ENCODE results near the gene PGLYRP2. TPM values are rescaled to one million over a fixed set of nuclear protein-coding genes. Genes with fewer than 3 reads are reported as not detected.
A peak's percentile ranks its signal among the peaks of the same experiment; 100 is the strongest.

Gene PGLYRP2
- total and polyA plus RNA-seq, 2 experiments from 2014 or later = not detected

DNA sequence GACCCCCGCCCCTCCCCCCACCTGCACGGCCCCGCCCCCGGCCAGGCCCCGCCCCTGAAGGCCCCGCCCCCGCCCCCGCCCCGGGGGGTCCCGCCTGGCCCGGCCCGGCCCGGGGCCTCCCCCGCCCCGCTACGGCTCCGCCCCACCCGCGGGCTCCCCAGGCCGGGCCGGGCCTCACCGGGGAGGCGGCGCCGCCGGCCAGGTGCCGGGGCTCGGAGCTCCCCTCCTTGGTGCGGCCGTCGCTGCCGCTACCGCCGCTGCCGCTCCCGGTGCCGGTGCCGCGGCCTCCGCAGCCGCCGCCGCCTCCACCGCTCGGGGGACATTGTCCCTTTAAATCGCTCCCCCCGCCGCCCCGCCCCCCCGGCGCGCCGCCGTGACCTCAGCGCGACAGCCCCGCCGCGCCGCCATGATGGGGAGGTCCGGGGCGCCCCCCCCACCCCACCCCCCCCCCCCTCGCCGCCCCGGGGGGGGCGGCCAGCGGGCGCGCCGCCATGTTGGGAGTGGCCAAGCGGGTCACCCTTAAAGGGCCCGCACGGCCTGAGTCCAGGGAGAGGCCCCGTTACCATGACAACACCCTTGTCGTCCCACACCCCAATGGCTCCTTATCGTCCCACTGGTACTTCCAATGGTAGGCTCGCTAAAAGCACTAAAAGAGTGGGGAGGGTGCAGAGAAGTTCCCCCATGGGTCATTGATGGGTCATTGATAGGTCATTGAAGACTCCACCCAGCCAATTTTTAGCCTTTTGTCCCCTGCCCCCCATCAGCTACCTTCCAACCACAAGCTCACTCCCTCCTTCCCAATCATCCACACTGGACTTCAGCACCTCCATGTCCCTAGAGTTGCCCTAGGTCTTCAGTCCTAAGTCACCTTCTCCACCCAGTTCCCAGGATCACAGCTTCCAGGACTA, 29.4 kb downstream of the PGLYRP2 start, which contains the start of gene WIZ:
TSS of gene WIZ (minus strand) at position 337 of the 908 bp plus-strand sequence. CDS start 1,649 bp downstream, outside the sequence.
- Histone ChIP-seq H3K36me3 (no peaks in the 10 kb centered on the region), H3K27me3 (peaks cover 12% of the 10 kb centered on the region), H3K4me3 (peak within 1 kb of the TSS; percentile 87), H3K4me1 (ENCODE audit: low read depth) (no peaks in the 10 kb centered on the region), H3K27ac (no peak within 1 kb of the TSS), H3K9me3 (ENCODE audit: low read depth) (no peaks in the 10 kb centered on the region)
- TF ChIP-seq, protein P1, sequence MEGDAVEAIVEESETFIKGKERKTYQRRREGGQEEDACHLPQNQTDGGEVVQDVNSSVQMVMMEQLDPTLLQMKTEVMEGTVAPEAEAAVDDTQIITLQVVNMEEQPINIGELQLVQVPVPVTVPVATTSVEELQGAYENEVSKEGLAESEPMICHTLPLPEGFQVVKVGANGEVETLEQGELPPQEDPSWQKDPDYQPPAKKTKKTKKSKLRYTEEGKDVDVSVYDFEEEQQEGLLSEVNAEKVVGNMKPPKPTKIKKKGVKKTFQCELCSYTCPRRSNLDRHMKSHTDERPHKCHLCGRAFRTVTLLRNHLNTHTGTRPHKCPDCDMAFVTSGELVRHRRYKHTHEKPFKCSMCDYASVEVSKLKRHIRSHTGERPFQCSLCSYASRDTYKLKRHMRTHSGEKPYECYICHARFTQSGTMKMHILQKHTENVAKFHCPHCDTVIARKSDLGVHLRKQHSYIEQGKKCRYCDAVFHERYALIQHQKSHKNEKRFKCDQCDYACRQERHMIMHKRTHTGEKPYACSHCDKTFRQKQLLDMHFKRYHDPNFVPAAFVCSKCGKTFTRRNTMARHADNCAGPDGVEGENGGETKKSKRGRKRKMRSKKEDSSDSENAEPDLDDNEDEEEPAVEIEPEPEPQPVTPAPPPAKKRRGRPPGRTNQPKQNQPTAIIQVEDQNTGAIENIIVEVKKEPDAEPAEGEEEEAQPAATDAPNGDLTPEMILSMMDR (IDR thresholded peaks at IDR 0.05; ENCODE audit: low read depth, low read length) = no peak
- peak; percentile 85 to 87 for DNase-seq (ENCODE audit: low read depth in 1 of 2, low spot score in 1 of 2)

DNA sequence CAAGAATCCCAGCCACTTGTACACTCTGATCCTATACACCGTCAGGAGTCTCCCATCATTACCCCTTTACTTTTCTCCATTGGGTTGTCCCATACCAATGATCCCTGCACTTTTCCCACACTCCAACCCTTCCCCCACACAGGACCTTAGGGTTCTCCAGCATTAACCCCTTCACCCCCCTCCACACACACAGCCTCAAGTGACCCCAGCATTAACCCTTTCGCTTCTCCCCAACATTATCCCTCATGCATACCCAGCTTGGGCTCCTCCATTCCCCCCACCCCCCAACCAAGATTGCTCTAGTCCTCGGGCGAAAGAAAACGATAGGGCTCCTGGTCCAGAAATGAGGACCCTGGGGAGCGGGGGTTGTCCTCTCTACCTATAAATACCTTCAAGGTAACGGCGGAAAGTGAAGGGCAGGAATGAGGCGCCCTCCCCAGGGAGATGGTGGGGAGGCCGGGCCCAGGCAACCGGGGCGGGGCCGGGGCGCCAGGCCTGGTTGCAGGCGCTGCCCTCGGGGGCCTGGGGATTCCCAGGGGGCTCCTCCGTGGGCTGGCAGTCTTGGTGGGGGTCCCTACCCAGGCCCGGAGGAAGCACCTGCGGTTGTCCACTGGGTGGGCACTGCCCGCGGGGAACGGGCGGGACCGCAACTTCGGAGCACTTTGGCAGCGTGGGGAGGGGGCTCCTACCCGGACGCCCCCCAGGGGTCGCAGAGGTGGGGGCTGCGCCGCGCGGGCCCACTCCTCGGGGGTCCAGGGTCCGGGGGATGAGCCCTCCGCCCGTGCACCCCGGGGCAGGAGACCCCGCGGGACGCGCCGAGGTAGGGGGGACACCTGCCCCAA, 30.3 kb downstream of the PGLYRP2 start:
- Histone ChIP-seq H3K27me3 (peaks cover 3% of the 10 kb centered on the region), H3K27ac (no peak overlapping the region), H3K9me3 (ENCODE audit: low read depth) (no peaks in the 10 kb centered on the region), H3K4me1 (ENCODE audit: low read depth) (no peaks in the 10 kb centered on the region), H3K4me3 (peak overlapping the region; percentile 87), H3K36me3 (no peaks in the 10 kb centered on the region)
- TF ChIP-seq, protein P1 (IDR thresholded peaks at IDR 0.05; ENCODE audit: low read depth, low read length) = no peak
- peak; percentile 39 to 46 for DNase-seq (ENCODE audit: low read depth in 1 of 2, low spot score in 1 of 2)

DNA sequence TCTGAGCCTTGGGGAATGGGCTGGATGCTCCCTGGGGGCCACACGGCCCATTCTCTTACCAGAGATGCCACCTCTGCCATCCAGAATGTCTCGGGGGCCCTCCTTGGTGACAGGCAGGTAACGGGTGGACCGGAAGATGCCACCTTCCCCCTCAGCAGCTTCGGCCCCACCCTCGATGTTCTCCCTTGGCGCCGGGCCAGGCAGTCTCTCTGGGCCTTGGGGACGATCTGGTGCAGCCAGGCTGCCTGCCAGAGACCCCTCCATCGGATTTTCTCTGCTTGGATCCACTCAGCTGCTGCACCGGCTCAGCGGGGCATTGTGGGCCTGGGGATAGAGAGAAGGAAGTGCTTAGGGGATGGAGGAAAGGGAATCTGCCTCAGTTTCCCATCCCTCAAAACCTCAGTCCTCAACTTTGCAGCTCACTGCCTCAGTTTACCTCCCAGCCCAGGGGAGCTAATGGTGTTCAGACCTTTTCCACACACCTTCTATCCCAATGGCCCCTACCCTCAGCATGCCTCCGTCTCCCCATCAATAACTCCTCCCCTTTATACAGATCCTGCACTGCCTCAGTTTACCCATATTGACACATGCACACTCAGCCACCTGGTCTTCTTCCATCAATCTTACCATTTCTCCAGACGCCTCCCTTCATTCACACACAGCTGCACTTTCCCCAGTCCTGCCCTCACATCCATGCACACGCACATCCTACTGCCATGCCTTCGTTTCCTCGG, 31.1 kb downstream of the PGLYRP2 start:
- Histone ChIP-seq H3K4me1 (ENCODE audit: low read depth) (no peaks in the 10 kb centered on the region), H3K27ac (no peak overlapping the region), H3K36me3 (no peaks in the 10 kb centered on the region), H3K4me3 (no peak overlapping the region), H3K9me3 (ENCODE audit: low read depth) (no peaks in the 10 kb centered on the region), H3K27me3 (no peaks in the 10 kb centered on the region)
- TF ChIP-seq, protein P1 (IDR thresholded peaks at IDR 0.05; ENCODE audit: low read depth, low read length) = no peak
- no peak for DNase-seq (ENCODE audit: low read depth in 1 of 2, low spot score in 1 of 2)

DNA sequence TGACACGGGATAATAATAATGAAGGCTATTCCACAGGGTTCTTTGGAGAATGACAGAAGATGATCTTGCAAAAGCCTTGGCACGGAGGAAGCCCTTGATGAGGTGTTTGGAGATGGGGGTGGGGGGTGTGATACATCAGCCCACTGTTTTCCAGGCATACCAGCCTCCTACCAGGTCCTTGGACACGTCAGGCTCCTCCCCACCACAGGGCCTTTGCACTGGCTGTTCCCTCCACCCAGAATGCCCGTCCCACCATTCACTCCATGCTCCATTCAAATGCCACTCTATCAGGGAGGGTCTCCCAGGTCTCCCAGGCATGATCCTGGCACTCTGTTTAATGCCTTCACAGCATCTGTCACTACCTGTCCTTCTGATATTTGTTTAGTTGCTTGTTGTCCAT, 32.2 kb downstream of the PGLYRP2 start:
- TF ChIP-seq, protein P1 (IDR thresholded peaks at IDR 0.05; ENCODE audit: low read depth, low read length) = no peak
- Histone ChIP-seq H3K4me3 (no peak overlapping the region), H3K9me3 (ENCODE audit: low read depth) (no peaks in the 10 kb centered on the region), H3K36me3 (no peaks in the 10 kb centered on the region), H3K27ac (no peak overlapping the region), H3K4me1 (ENCODE audit: low read depth) (no peaks in the 10 kb centered on the region), H3K27me3 (no peaks in the 10 kb centered on the region)
- DNase-seq (ENCODE audit: low read depth in 1 of 2, low spot score in 1 of 2) = no peak

DNA sequence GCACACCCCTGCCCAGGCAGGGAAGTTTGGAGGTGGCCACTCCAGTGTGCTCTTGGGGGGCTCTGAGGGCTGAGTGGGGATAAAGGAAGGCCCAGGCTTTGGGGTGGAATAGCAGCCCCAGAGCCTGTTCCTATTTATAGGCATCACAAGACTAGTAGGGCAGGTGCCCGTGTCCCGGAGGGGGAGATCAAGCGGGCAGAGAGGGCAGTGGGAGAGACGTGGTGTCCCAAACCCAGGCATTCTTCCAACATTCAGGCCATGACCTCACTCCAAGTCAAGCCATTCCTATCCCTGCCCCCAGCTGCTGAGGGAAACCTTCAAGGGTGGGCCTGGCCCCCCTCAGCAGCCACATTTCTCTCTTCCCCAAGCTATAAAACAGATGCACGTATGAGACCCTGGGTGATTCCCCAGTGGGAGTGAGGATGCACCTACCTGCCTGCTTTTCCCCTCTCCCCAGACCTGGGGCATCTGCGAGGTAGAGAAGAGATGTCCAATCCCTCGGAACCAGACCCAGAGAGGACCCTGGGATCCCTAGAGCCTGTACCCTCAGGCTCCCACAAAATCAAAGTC, 33.4 kb downstream of the PGLYRP2 start:
- no peak overlapping the region for H3K27ac ChIP-seq

More for the DNA sequence above, 33.4 kb downstream of the PGLYRP2 start:
- TF ChIP-seq, protein P1 (IDR thresholded peaks at IDR 0.05; ENCODE audit: low read depth, low read length) = no peak
- H3K4me3 ChIP-seq = no peak overlapping the region
- H3K9me3 ChIP-seq (ENCODE audit: low read depth) = no peaks in the 10 kb centered on the region
- H3K27me3 ChIP-seq = no peaks in the 10 kb centered on the region
- H3K4me1 ChIP-seq (ENCODE audit: low read depth) = no peaks in the 10 kb centered on the region
- no peaks in the 10 kb centered on the region for H3K36me3 ChIP-seq
- DNase-seq (ENCODE audit: low read depth in 1 of 2, low spot score in 1 of 2) = no peak

Data from cardiac muscle cell (in vitro differentiated cells and primary cell).